Peyer's patch (tissue), 4 donors: ENCODE results near the gene TOM1L2. TPM values are rescaled to one million over a fixed set of nuclear protein-coding genes. Genes with fewer than 3 reads are reported as not detected.

Experiments
- DNase-seq, 3 donors: peaks; one replicate each; pipeline ENCODE4 v3.0.0-alpha.2; 2017 to 2019
- H3K27ac ChIP-seq, 4 donors: fragments of 200-600 bp; sonication (generic); one replicate each; pipeline ENCODE4 v1.5.1; 2016 to 2019
- H3K27me3 ChIP-seq, 2 donors: fragments of 200-600 bp; sonication (generic); one replicate each; pipeline ENCODE4 v1.5.1; 2019
- H3K36me3 ChIP-seq, 3 donors: fragments of 200-600 bp; sonication (generic); one replicate each; pipeline ENCODE4 v1.5.1; 2016 to 2019
- H3K4me1 ChIP-seq, 4 donors: fragments of 200-600 bp; sonication (generic); one replicate each; pipeline ENCODE4 v1.5.1; 2016 to 2019
- H3K4me3 ChIP-seq, 4 donors: fragments of 200-600 bp; sonication (generic); 1 replicate in 3 of 4; 2 replicates in 1 of 4; pipeline ENCODE4 v1.5.1; 2016 to 2019; ENCODE audit warnings: mild to moderate bottlenecking in 1 of 4
- H3K9me3 ChIP-seq, 4 donors: fragments of 200-600 bp; sonication (generic); one replicate each; pipeline ENCODE4 v1.5.1; 2016 to 2019; ENCODE audit warnings: mild to moderate bottlenecking in 1 of 4
- POLR2A ChIP-seq, 2 donors: fragments of 450-650 bp; IDR thresholded peaks; one replicate each; pipeline ENCODE4 v1.5.1; 2017; ENCODE audit warnings: antibody characterized with exemption in 2 of 2, mild to moderate bottlenecking in 2 of 2, moderate library complexity in 2 of 2
- total RNA-seq, 4 donors: library from RNA; depleted of rRNA; stranded (reverse); fragments of >200 nt; gene quantifications; one replicate each; pipeline ENCODE4 v1.1.0, GENCODE V29; 2016
- TF ChIP-seq, protein P1 (sequence below), 6 experiments: fragments of 450-650 bp in 4 of 6; fragments of 200-600 bp in 2 of 6; sonication (generic) in 1 of 6; IDR thresholded peaks; one replicate each; pipeline ENCODE4 v1.5.1; 2017 to 2019; ENCODE audit warnings: antibody characterized with exemption in 6 of 6, mild to moderate bottlenecking in 3 of 6, moderate library complexity in 1 of 6

Gene TOM1L2
- total RNA-seq, 4 donors from 2014 or later: 49.5 to 74.8 (median 62.7) TPM

DNA sequence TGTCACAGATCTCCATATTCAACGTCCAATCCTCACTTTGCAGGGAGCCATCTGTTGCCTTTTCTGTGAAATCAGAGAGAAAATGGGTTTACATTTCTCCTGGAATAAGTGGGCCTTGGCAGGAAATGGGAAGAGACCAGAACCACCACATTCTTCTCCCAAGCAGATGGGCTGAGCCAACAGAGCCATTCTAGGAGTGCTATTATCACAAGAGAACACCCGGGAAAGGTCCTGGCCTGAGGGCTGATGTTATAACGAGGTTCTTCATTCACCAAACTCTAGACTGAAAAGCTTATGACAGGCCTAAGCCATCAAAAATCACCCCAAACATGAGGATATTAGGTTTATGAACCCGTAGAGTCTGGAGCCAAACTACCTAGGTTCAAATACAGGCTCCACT is 64.7 kb downstream of the TOM1L2 start:
- H3K4me1 ChIP-seq: peaks cover 0 to 7% (median 0%) of the 10 kb centered on the region in 4 donors
- no peaks in the 10 kb centered on the region for H3K9me3 ChIP-seq
- no peak overlapping the region for H3K27ac ChIP-seq
- peaks cover 0 to 6% (median 0%) of the 10 kb centered on the region in 3 donors for H3K36me3 ChIP-seq
- H3K4me3 ChIP-seq: no peak overlapping the region
- no peaks in the 10 kb centered on the region for H3K27me3 ChIP-seq
- TF ChIP-seq, protein P1, sequence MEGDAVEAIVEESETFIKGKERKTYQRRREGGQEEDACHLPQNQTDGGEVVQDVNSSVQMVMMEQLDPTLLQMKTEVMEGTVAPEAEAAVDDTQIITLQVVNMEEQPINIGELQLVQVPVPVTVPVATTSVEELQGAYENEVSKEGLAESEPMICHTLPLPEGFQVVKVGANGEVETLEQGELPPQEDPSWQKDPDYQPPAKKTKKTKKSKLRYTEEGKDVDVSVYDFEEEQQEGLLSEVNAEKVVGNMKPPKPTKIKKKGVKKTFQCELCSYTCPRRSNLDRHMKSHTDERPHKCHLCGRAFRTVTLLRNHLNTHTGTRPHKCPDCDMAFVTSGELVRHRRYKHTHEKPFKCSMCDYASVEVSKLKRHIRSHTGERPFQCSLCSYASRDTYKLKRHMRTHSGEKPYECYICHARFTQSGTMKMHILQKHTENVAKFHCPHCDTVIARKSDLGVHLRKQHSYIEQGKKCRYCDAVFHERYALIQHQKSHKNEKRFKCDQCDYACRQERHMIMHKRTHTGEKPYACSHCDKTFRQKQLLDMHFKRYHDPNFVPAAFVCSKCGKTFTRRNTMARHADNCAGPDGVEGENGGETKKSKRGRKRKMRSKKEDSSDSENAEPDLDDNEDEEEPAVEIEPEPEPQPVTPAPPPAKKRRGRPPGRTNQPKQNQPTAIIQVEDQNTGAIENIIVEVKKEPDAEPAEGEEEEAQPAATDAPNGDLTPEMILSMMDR (IDR thresholded peaks at IDR 0.05): no peak
- no peak for DNase-seq

- H3K27me3 ChIP-seq: no peaks in the 10 kb centered on the region
- H3K4me1 ChIP-seq: peaks cover 0 to 10% (median 0%) of the 10 kb centered on the region in 4 donors
- peaks cover 0 to 6% (median 0%) of the 10 kb centered on the region in 3 donors for H3K36me3 ChIP-seq
- no peak for DNase-seq
- no peaks in the 10 kb centered on the region for H3K9me3 ChIP-seq
- H3K27ac ChIP-seq: no peak overlapping the region
- no peak for TF ChIP-seq POLR2A (IDR thresholded peaks at IDR 0.05)
- TF ChIP-seq, protein P1 (IDR thresholded peaks at IDR 0.05): no peak
- no peak overlapping the region for H3K4me3 ChIP-seq
Observed at GRCh38 chr17:17906418-17907215, 65.6 kb downstream of the TOM1L2 start.

DNA sequence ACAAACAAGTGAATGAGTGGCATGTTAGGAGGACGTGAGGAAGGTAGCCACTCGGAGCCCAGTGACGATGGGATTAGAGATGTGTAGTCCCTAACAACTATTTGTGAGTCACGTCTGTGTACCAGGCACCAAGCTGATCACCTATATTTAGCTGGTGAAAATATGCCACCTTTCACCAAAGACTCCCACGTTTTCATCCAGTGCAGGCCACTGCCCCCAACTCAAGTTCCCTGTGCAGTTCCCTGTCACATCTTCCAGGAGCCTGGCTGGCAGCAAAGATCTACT is 67.2 kb downstream of the TOM1L2 start:
- H3K36me3 ChIP-seq: peaks cover 0 to 6% (median 0%) of the 10 kb centered on the region in 3 donors
- H3K27me3 ChIP-seq: no peaks in the 10 kb centered on the region
- DNase-seq: no peak
- no peaks in the 10 kb centered on the region for H3K9me3 ChIP-seq
- H3K27ac ChIP-seq: no peak overlapping the region
- TF ChIP-seq, protein P1 (IDR thresholded peaks at IDR 0.05): no peak
- no peak overlapping the region for H3K4me3 ChIP-seq
- H3K4me1 ChIP-seq: peaks cover 0 to 15% (median 0%) of the 10 kb centered on the region in 4 donors

GRCh38 chr17:17904166-17905035 is 67.8 kb downstream of the TOM1L2 start:
- H3K9me3 ChIP-seq: no peaks in the 10 kb centered on the region
- no peak overlapping the region for H3K4me3 ChIP-seq
- peak in 1 of 3 donors; percentile 5 for DNase-seq
- no peak overlapping the region for H3K27ac ChIP-seq
- H3K36me3 ChIP-seq: peaks cover 0 to 6% (median 0%) of the 10 kb centered on the region in 3 donors
- no peaks in the 10 kb centered on the region for H3K27me3 ChIP-seq
- peaks cover 0 to 15% (median 0%) of the 10 kb centered on the region in 4 donors for H3K4me1 ChIP-seq
- TF ChIP-seq, protein P1 (IDR thresholded peaks at IDR 0.05): no peak
- TF ChIP-seq POLR2A (IDR thresholded peaks at IDR 0.05): no peak

DNA sequence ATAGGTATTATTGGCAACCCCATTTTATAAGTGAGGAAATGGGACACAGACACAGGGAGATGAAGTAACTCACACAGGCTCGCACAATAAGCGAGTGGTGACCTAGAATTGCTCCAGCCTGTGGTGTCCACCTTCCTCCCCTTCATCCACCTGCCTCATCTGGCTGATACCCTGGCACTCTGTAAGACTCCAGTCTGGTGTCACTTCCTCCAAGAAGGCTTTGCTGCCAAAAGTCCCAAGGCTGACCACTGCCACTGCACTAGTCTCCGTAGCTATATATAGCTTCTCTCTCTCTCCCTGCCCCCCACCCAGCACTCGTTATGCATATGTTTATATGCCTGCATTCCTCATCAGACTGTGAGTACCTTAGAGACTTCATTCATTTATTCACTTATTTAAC is 69.3 kb downstream of the TOM1L2 start:
- Histone ChIP-seq H3K36me3 (peaks cover 0 to 18% (median 0%) of the 10 kb centered on the region in 3 donors), H3K27ac (no peak overlapping the region)
- DNase-seq: peak in 1 of 3 donors; percentile 5

More for the DNA sequence above, 69.3 kb downstream of the TOM1L2 start:
- H3K27me3 ChIP-seq: no peaks in the 10 kb centered on the region
- H3K9me3 ChIP-seq: no peaks in the 10 kb centered on the region
- H3K4me3 ChIP-seq: no peak overlapping the region
- TF ChIP-seq POLR2A (IDR thresholded peaks at IDR 0.05): no peak
- TF ChIP-seq, protein P1 (IDR thresholded peaks at IDR 0.05): no peak
- H3K4me1 ChIP-seq: peaks cover 0 to 15% (median 0%) of the 10 kb centered on the region in 4 donors
